Activated effector memory CD4-positive, alpha-beta T cell treated with Interleukin-2 at 50 U/mL for 16 hours (primary cell): ENCODE results near the gene PIMREG.

Experiments used
- DNase-seq: peaks from one replicate; pipeline ENCODE4 v3.0.0-alpha.2; 2020

Gene PIMREG, protein sequence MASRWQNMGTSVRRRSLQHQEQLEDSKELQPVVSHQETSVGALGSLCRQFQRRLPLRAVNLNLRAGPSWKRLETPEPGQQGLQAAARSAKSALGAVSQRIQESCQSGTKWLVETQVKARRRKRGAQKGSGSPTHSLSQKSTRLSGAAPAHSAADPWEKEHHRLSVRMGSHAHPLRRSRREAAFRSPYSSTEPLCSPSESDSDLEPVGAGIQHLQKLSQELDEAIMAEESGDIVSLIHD

DNA sequence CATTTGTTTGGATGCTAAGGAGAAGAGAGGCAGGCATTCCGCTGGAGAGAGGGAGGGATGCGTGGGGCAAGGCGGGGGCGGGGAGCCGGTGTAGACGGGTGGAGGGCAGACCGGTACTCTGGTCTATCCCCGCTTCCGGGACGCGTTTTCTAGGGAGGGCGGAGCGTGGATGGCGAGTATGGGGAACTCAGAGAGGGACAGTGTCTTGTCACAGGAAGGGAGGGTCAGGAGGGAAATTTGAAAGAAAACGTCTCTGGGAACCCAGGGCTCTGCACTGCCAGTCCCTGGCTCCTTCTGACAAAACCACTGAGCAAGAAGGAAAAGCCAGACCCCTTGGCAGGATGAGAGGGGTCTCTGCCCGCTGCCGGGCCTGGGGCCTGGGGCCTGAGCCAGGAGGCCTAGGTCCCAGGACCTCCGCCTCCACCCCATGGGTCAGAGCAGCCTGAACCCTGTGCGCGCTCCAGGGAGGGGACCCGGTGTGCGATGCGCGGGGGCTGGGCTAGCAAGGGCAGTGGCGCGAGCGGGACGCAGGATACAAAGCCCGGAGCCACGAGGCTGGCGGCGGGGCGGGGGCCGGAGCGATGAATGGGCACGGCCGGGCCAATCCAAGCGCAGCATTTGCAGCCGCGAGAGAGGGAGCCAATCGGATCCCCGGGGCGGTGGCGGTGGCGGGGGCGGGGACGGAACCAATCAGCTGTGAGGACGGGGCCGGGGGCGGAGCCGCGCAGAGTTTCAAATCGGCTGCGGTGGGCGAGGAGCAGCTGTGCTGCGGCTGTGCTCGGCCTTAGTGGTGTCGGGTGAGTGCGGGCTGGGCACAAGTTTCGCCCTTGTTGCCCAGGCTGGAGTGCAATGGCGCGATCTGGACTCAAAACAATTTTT, at the start of gene PIMREG:
TSS of gene PIMREG (plus strand) at position 764 of the 879 bp plus-strand sequence. CDS start 656 bp downstream, outside the sequence.
- DNase-seq, result peak; percentile 87

DNA sequence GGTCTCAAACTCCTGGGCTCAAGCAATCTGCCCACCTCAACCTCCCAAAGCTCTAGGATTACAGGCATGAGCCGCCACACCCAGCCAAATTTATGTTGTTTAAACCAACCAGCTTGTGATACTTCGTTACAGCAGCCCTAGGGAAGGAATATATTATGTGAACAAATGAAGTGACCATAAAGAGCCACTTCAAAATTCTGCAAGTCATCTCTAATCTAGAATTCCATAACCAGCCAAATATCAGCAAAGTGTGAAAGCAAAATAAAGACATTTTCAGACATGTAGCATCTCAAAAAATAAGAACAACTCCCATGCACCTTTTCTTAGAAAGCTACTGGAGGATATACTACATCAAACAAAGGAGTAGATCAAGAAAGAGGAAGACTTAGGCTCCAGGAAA, 45.3 kb upstream of the PIMREG start:
- DNase-seq, result no peak

DNA sequence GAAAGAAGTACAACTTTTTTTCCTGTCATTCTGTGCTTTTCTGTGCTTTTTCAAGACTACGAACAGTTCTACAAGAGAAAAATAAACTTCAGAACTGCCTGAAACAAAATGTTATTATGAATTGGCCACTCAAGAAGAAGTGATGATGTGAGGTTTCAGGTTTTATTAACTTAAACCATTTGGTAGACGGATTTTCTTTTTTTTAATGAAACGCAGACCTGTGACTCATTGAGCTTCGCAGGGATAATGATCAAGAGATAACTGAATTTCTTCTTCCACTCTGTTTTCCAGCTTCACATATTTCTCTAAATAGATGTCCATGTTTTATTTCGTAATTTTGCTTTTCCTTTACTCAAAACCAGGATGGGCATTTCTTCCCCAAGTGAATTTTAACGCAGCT, 42.0 kb upstream of the PIMREG start:
- DNase-seq, result no peak

DNA sequence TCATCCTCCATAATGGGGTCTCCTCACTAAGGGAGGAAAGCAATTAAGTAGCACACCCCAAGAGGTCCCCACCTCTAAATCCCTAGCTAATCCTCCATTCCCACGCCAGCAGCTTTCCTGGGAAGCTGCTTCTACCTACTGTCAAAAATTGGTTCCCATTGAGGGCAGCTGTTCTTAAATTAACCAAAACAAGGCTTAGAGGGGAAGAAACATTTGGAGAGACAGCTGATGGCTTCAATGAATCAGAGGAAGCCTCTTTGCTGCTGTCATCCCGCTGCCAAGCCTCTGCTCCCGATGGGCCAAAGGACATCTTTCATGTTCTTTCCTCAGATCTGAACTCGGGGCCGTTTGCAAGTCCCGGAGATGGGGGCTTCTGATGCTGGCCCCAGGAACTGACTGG, 36.0 kb upstream of the PIMREG start:
- no peak for DNase-seq

DNA sequence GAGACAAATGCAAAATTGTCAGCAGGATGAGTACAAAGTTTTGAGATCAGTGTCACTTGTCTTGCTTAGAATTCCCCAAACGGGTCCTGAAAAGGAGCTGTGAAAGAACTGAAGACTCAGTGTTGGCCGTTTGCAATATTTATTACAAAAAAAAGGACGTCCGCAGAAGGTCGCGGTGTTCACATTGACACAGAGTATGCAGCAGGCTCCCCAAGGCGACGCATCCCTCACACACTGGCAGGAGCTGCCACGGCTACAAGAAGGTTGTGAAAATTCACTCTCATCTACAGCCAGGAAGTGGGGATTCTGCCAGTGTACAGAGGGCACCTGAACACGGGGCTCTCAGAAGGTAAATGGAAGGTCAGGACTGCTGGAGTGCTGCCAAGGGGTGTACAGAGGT, 35.5 kb upstream of the PIMREG start:
- no peak for DNase-seq

DNA sequence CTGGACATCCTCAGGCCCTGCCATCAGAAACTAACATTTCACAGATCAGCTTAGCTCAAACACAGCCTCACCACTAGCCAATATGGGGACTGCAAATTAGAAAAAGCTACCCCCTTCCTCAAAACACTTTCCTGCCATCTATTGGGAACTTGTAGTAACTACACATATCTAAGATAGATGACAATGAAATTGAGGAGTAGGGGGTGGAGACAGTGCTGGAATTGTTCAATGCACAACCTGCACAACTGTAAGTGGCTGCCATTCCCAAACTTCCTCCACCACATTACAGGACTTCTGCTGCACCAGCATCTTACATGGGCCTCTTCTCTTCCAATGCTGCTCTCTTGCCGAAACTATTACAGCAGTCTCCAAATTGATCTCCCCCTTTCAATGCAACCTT, 31.2 kb upstream of the PIMREG start:
- no peak for DNase-seq

GRCh38 chr17:6415616-6416015, 28.6 kb upstream of the PIMREG start:
- no peak for DNase-seq

- DNase-seq, result no peak
Measured at GRCh38 chr17:6420173-6420641, 24.0 kb upstream of the PIMREG start.

GRCh38 chr17:6421700-6422604, 22.3 kb upstream of the PIMREG start:
- DNase-seq, result peak; percentile 49

GRCh38 chr17:6422654-6423241, 21.5 kb upstream of the PIMREG start:
- no peak for DNase-seq

DNA sequence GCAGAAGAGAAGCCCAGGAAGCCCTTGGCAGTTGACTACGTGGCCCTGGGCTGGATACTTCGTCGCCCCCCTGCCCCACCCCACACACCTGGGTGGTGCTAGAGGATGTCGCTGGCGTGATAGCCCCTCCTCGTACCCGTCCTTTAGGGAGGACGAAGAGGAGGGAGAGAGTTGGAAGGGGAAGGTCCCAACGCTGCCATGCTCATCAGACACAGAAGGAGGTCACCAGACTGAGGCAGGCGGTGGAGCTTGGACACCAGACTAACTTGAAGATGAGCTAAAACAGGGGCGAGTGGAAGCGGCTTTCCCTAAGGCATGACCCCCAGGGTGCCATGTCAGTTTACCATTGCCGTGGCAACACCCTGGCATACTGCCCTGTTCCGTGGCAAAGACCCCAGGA, 20.3 kb upstream of the PIMREG start:
- no peak for DNase-seq

- DNase-seq, result no peak
Measured at GRCh38 chr17:6425407-6425806, 18.8 kb upstream of the PIMREG start.

DNA sequence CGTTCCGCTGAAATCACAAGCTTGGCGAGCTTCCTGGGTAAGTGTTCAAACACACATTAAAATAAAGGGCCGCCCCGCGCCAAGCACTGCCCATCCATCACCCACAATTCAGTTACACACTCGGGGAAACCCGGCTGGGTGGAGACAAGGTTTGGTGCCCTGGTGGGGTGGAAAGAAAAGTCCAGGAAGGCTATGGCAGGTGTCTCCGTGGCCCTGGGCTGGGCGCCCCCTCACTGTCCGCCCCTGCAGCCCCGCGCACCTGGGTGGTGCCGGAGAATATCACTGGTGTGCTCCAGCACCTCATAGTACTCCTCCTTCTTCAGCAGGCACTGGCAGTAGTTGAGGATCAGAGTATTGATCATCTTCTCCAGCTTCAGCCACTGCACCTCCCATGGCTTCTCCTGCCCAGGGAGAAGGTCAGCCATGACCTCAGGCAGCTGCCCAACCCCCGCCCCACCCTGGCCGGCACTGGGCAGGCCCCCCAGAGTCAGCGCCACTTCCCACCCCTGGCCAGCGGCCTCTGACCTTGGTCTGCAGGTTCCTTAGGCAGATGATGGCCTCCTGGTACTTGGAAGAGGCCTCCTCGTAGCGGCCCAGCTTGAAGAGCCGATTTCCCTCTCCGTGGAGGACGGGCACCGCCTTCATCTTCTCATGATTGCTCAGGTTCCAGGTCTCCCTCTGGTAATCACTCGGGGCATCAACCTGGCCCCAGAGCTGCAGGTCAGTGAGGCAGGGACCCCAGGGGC, 17.7 kb upstream of the PIMREG start:
- DNase-seq, result no peak

- DNase-seq, result peak; percentile 34
Measured at GRCh38 chr17:6427279-6427781, 16.9 kb upstream of the PIMREG start.

GRCh38 chr17:6428207-6428965, 15.9 kb upstream of the PIMREG start:
- DNase-seq, result no peak

GRCh38 chr17:6429266-6429665, 15.0 kb upstream of the PIMREG start:
- no peak for DNase-seq

DNA sequence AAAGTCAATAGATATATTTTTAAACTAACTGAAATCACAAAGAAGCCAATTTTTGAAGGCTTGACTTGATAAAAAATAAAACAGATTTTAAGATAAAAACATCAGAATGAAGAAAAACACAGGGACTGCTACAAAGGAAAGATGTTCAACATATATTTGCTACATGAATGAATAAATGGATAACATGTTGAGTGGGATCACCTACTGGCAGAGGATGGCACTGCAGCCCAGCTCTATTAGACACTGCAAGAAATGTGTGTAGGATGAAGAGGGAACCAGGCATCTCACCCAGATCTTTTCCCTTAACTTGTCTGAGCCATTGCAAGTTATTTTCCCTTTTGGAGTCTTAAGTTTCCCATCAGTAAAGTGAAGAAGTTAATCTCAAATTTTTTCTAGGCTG, 13.5 kb upstream of the PIMREG start:
- no peak for DNase-seq

DNA sequence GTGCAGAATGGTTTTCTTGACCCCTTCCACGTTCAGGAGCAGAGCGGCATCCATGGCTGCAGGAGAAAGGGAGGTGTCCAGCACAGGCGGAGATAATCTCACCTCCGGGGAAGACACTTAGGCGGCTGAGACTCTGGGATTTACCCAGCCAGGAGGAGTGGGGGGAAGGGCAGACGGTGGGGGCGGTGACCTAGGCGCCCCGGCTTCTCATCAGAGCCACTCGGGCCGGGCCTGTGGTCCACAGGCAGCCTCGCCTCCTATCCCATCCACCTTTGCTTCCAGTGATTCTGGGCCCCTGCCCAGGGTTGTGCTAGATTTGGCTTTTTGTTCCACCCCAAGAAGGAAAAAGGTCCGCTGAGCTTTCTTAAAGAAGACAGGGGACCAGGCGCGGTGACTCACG, 9.2 kb upstream of the PIMREG start, which contains the start of gene AIPL1:
TSS of gene AIPL1 (minus strand) at position 71 of the 400 bp plus-strand sequence. CDS start at position 54, 17 bp downstream.
- DNase-seq, result no peak

GRCh38 chr17:6435968-6436367, 8.3 kb upstream of the PIMREG start:
- peak; percentile 37 for DNase-seq

GRCh38 chr17:6437466-6437865, 6.8 kb upstream of the PIMREG start:
- no peak for DNase-seq

DNA sequence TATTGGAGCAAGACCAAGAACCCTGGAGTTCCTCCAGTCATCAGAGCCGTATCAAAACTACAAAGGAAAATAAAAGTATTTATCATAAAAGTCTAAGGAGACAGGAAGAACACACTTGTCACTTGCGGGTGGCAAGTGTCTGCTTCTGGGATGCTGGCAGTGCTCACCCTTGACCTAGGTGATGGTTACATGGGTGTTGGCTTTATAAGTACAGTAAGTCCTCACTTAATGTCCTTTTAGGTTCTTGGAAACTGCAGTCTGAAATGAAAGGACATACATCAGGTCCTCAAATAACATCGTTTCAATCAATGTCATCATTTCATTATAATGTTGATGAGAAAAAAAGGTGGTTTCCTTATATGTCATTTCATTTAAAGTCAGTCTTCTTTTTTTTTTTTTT, 6.3 kb upstream of the PIMREG start:
- no peak for DNase-seq
